ENCODE data around the gene PANX1.

DNA sequence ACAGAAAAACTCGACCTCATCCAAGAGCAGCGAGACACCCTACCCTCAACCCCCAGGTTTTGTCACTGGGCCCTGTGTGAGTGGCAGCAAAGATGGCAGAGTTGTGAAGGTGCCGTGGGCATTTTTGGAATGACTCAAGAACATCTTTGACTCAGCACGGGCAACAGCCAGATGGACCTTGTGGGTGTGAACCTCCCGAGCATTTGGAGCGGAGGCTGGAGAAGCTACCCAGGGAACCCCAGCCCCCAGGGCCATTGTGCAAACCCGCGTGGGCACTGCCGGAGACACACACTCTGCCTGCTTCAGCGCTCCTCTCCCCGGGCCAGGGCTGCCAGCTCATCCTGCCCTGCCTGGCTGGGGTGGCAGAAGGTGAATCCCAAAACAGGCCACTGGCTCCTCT is 66.1 kb downstream of the PANX1 start:
- TF ChIP-seq EZH2phosphoT487 (IDR thresholded peaks at IDR 0.05; ENCODE audit: low read depth), result no peak
- no peak for TF ChIP-seq CTCF (IDR thresholded peaks at IDR 0.05; ENCODE audit: low read depth, low read length)
